Endothelial cell of umbilical vein (primary cell): ENCODE results near the gene BAG5.

Source experiments
- FOS ChIP-seq: IDR thresholded peaks from 2 replicates; pipeline ENCODE4 v1.6.1; 2011; ENCODE audit warnings: mild to moderate bottlenecking, low read length, moderate library complexity, borderline replicate concordance; ENCODE audit not compliant: insufficient read depth
- POLR2A ChIP-seq: IDR thresholded peaks from 2 replicates; pipeline ENCODE4 v1.6.1; 2012; ENCODE audit warnings: low read depth, mild to moderate bottlenecking, control low read depth, low read length
- TF ChIP-seq, protein P1 (sequence below), 2 donors: IDR thresholded peaks; 1 replicate in 1 of 2; 2 replicates in 1 of 2; pipeline ENCODE4 v1.5.1; 2011; ENCODE audit warnings: low read length in 2 of 2, mild to moderate bottlenecking in 2 of 2, moderate library complexity in 2 of 2, control low read depth in 1 of 2, inconsistent platforms in 1 of 2, low read depth in 1 of 2; ENCODE audit not compliant: insufficient read depth in 1 of 2; ENCODE audit errors: extremely low read depth in 1 of 2

DNA sequence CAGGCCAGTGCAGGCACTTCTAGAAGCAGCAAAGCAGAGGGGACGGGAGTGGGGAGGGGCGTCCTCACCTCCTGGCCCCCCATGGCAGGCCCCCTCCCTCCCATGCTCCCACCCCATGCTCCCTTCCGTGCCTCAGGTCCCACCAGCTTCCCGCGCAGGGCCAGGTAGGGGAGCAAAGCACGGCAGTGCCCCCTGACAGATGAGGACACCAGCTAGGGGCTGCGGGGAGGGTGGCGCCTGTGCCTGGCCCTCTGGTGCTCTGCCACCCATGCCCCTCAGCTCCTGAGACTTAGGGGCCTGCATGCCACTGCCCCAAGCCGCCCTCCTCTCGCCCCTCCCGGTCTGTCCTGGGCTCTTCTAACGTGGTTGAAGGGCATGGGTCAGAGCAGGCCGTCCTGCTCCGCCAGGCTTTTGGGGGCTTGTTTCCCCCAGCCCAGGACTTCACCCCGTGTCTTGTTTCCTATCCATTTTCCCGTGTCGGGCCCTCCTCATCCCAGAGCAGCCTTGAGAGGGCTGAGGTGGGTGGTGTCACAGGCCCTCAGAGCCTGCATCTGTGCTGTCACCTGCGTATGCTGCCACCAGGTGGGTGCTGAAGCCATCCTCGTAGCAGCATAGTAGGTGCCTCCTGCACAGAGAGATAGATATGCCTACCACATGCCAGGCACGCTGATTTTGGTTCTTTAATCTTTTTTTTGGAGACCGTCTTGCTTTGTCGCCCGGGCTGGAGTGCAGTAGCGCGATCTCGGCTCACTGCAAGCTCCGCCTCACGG, 23.2 kb downstream of the BAG5 start:
- TF ChIP-seq POLR2A (no peak), FOS (no peak)
- TF ChIP-seq, protein P1, sequence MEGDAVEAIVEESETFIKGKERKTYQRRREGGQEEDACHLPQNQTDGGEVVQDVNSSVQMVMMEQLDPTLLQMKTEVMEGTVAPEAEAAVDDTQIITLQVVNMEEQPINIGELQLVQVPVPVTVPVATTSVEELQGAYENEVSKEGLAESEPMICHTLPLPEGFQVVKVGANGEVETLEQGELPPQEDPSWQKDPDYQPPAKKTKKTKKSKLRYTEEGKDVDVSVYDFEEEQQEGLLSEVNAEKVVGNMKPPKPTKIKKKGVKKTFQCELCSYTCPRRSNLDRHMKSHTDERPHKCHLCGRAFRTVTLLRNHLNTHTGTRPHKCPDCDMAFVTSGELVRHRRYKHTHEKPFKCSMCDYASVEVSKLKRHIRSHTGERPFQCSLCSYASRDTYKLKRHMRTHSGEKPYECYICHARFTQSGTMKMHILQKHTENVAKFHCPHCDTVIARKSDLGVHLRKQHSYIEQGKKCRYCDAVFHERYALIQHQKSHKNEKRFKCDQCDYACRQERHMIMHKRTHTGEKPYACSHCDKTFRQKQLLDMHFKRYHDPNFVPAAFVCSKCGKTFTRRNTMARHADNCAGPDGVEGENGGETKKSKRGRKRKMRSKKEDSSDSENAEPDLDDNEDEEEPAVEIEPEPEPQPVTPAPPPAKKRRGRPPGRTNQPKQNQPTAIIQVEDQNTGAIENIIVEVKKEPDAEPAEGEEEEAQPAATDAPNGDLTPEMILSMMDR (IDR thresholded peaks at IDR 0.05; ENCODE audit: extremely low read depth in 1 of 2, insufficient read depth in 1 of 2, low read depth in 1 of 2, low read length in 2 of 2): no peak
